ENCODE data around the gene CCDC34.

The CCDC34 gene

DNA sequence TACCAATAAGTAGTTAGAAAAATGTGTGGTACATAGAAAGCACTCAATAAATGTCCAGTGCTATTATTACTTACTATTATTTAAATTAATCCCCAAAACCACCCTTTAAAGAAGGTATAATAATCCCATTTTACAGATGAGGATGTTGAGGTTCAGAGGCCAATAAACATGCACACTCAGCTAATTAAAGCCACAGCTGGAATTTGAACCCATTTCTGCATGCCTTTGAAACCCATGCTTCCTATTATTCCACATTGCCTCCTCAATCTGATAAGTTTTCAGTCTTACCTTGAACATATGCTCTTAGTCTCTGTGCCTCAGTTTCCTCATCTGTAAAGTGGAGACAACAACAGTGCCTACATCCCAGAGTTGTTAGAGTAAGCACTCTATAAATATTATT is 52.8 kb downstream of the CCDC34 start:
- Histone ChIP-seq H3K79me2 (no peaks in the 10 kb centered on the region), H3K27ac (no peak overlapping the region), H3K4me2 (ENCODE audit: low read length) (no peak overlapping the region), H2AFZ (no peak overlapping the region), H3K27me3 (ENCODE audit: control insufficient read depth, insufficient read depth, low read length) (no peaks in the 10 kb centered on the region), H3K4me1 (no peaks in the 10 kb centered on the region), H3K9me3 (ENCODE audit: control insufficient read depth, low read length) (no peaks in the 10 kb centered on the region), H3K36me3 (ENCODE audit: control insufficient read depth, insufficient read depth, low read length) (no peaks in the 10 kb centered on the region), H3K4me3 (ENCODE audit: low read depth, low read length) (no peak overlapping the region), H3K9ac (no peak overlapping the region)
- TF ChIP-seq, protein P1, sequence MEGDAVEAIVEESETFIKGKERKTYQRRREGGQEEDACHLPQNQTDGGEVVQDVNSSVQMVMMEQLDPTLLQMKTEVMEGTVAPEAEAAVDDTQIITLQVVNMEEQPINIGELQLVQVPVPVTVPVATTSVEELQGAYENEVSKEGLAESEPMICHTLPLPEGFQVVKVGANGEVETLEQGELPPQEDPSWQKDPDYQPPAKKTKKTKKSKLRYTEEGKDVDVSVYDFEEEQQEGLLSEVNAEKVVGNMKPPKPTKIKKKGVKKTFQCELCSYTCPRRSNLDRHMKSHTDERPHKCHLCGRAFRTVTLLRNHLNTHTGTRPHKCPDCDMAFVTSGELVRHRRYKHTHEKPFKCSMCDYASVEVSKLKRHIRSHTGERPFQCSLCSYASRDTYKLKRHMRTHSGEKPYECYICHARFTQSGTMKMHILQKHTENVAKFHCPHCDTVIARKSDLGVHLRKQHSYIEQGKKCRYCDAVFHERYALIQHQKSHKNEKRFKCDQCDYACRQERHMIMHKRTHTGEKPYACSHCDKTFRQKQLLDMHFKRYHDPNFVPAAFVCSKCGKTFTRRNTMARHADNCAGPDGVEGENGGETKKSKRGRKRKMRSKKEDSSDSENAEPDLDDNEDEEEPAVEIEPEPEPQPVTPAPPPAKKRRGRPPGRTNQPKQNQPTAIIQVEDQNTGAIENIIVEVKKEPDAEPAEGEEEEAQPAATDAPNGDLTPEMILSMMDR (IDR thresholded peaks at IDR 0.05): no peak

DNA sequence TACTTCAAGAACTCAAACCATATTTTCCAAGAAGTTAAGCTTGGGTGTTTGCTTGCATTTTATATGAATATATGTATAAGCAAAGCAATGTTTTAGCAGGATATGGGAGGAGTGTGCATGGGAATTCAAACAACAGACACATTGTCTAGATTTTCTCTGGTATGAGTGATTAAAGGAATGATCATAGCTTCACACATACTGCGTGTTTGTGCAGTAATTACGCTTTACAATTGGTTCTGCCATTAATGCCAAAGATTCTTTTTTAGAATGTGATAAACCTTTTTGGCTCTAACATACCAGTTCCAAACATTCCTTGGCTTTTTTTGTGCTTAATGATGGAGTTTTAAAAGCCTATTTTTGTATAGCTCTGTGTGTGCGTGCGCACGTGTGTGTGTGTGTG is 54.0 kb downstream of the CCDC34 start:
- Histone ChIP-seq H3K79me2 (no peaks in the 10 kb centered on the region), H3K9me3 (ENCODE audit: control insufficient read depth, low read length) (no peaks in the 10 kb centered on the region), H3K4me1 (no peaks in the 10 kb centered on the region), H3K36me3 (ENCODE audit: control insufficient read depth, insufficient read depth, low read length) (no peaks in the 10 kb centered on the region), H3K27me3 (ENCODE audit: control insufficient read depth, insufficient read depth, low read length) (no peaks in the 10 kb centered on the region), H3K9ac (no peak overlapping the region), H3K4me2 (ENCODE audit: low read length) (no peak overlapping the region), H3K4me3 (ENCODE audit: low read depth, low read length) (no peak overlapping the region), H3K27ac (no peak overlapping the region), H2AFZ (no peak overlapping the region)
- TF ChIP-seq, protein P1 (IDR thresholded peaks at IDR 0.05): no peak

GRCh38 chr11:27307232-27307631 is 55.8 kb downstream of the CCDC34 start:
- H3K79me2 ChIP-seq: no peaks in the 10 kb centered on the region
- no peak overlapping the region for H3K9ac ChIP-seq
- H3K36me3 ChIP-seq (ENCODE audit: control insufficient read depth, insufficient read depth, low read length): no peaks in the 10 kb centered on the region
- TF ChIP-seq, protein P1 (IDR thresholded peaks at IDR 0.05): no peak
- H2AFZ ChIP-seq: no peak overlapping the region
- no peak overlapping the region for H3K4me3 ChIP-seq (ENCODE audit: low read depth, low read length)
- H3K4me2 ChIP-seq (ENCODE audit: low read length): no peak overlapping the region
- no peaks in the 10 kb centered on the region for H3K4me1 ChIP-seq
- no peak overlapping the region for H3K27ac ChIP-seq
- H3K27me3 ChIP-seq (ENCODE audit: control insufficient read depth, insufficient read depth, low read length): no peaks in the 10 kb centered on the region
- no peaks in the 10 kb centered on the region for H3K9me3 ChIP-seq (ENCODE audit: control insufficient read depth, low read length)

- no peaks in the 10 kb centered on the region for H3K27me3 ChIP-seq (ENCODE audit: control insufficient read depth, insufficient read depth, low read length)
Measured at GRCh38 chr11:27305751-27306150, 57.3 kb downstream of the CCDC34 start.

GRCh38 chr11:27304514-27304913 is 58.5 kb downstream of the CCDC34 start:
- Histone ChIP-seq H3K4me2 (ENCODE audit: low read length) (no peak overlapping the region), H3K4me3 (ENCODE audit: low read depth, low read length) (no peak overlapping the region), H2AFZ (no peak overlapping the region), H3K9ac (no peak overlapping the region), H3K27me3 (ENCODE audit: control insufficient read depth, insufficient read depth, low read length) (no peaks in the 10 kb centered on the region), H3K79me2 (no peaks in the 10 kb centered on the region), H3K4me1 (no peaks in the 10 kb centered on the region), H3K9me3 (ENCODE audit: control insufficient read depth, low read length) (no peaks in the 10 kb centered on the region), H3K36me3 (ENCODE audit: control insufficient read depth, insufficient read depth, low read length) (no peaks in the 10 kb centered on the region), H3K27ac (no peak overlapping the region)
- TF ChIP-seq, protein P1 (IDR thresholded peaks at IDR 0.05): no peak

More at GRCh38 chr11:27305751-27306150, 57.3 kb downstream of the CCDC34 start:
- TF ChIP-seq, protein P1 (IDR thresholded peaks at IDR 0.05): no peak
- H3K9me3 ChIP-seq (ENCODE audit: control insufficient read depth, low read length): no peaks in the 10 kb centered on the region
- H3K4me1 ChIP-seq: no peaks in the 10 kb centered on the region
- no peak overlapping the region for H3K4me2 ChIP-seq (ENCODE audit: low read length)
- H3K27ac ChIP-seq: no peak overlapping the region
- H3K9ac ChIP-seq: no peak overlapping the region
- no peaks in the 10 kb centered on the region for H3K79me2 ChIP-seq
- H2AFZ ChIP-seq: no peak overlapping the region
- H3K36me3 ChIP-seq (ENCODE audit: control insufficient read depth, insufficient read depth, low read length): no peaks in the 10 kb centered on the region
- no peak overlapping the region for H3K4me3 ChIP-seq (ENCODE audit: low read depth, low read length)

Data from parathyroid adenoma (tissue), 2 donors.